IPS-18c (cell line): ENCODE results near the gene CAMK2A.

Source experiments
- H3K4me3 ChIP-seq: 2 replicates; pipeline ENCODE4 v1.7.0; 2013; ENCODE audit warnings: low read depth, mild to moderate bottlenecking, low read length, moderate library complexity; ENCODE audit not compliant: insufficient read depth
- H3K9me3 ChIP-seq: one replicate; pipeline ENCODE4 v1.6.1; 2013; ENCODE audit warnings: mild to moderate bottlenecking, low read length, moderate library complexity; ENCODE audit not compliant: control insufficient read depth, insufficient read depth

The CAMK2A gene

GRCh38 chr5:150318613-150319483 lies 29.3 kb upstream of the CAMK2A start:
- Histone ChIP-seq H3K4me3 (no peak overlapping the region), H3K9me3 (peaks cover 5% of the 10 kb centered on the region)

GRCh38 chr5:150317048-150318003 lies 27.8 kb upstream of the CAMK2A start:
- Histone ChIP-seq H3K4me3 (no peak overlapping the region), H3K9me3 (peaks cover 5% of the 10 kb centered on the region)

- Histone ChIP-seq H3K4me3 (no peak overlapping the region), H3K9me3 (peaks cover 5% of the 10 kb centered on the region)
These were observed 26.7 kb upstream of the CAMK2A start for GRCh38 chr5:150316320-150316719.

- Histone ChIP-seq H3K9me3 (peaks cover 5% of the 10 kb centered on the region), H3K4me3 (no peak overlapping the region)
These were observed 25.7 kb upstream of the CAMK2A start for GRCh38 chr5:150315245-150315644.

- Histone ChIP-seq H3K4me3 (no peak overlapping the region), H3K9me3 (peaks cover 5% of the 10 kb centered on the region)
These were observed 24.5 kb upstream of the CAMK2A start for GRCh38 chr5:150313921-150314716.

- Histone ChIP-seq H3K9me3 (peaks cover 5% of the 10 kb centered on the region), H3K4me3 (no peak overlapping the region)
These were observed 23.9 kb upstream of the CAMK2A start for GRCh38 chr5:150313501-150313900.

- Histone ChIP-seq H3K4me3 (no peak overlapping the region), H3K9me3 (peaks cover 5% of the 10 kb centered on the region)
These were observed 22.9 kb upstream of the CAMK2A start for GRCh38 chr5:150312518-150312917.

- peaks cover 5% of the 10 kb centered on the region for H3K9me3 ChIP-seq
- H3K4me3 ChIP-seq: no peak overlapping the region
These were observed 21.6 kb upstream of the CAMK2A start for GRCh38 chr5:150311015-150311692.

GRCh38 chr5:150310246-150310645 lies 20.7 kb upstream of the CAMK2A start:
- Histone ChIP-seq H3K4me3 (no peak overlapping the region), H3K9me3 (peaks cover 5% of the 10 kb centered on the region)

- Histone ChIP-seq H3K9me3 (peaks cover 4% of the 10 kb centered on the region), H3K4me3 (no peak overlapping the region)
These were observed 20.3 kb upstream of the CAMK2A start for GRCh38 chr5:150309886-150310239.

GRCh38 chr5:150309101-150309885 lies 19.7 kb upstream of the CAMK2A start:
- no peaks in the 10 kb centered on the region for H3K9me3 ChIP-seq
- no peak overlapping the region for H3K4me3 ChIP-seq

GRCh38 chr5:150307617-150308426 lies 18.2 kb upstream of the CAMK2A start:
- Histone ChIP-seq H3K9me3 (no peaks in the 10 kb centered on the region), H3K4me3 (no peak overlapping the region)

- no peak overlapping the region for H3K4me3 ChIP-seq
- no peaks in the 10 kb centered on the region for H3K9me3 ChIP-seq
These were observed 17.2 kb upstream of the CAMK2A start for GRCh38 chr5:150306775-150307174.

- Histone ChIP-seq H3K9me3 (no peaks in the 10 kb centered on the region), H3K4me3 (no peak overlapping the region)
These were observed 16.0 kb upstream of the CAMK2A start for GRCh38 chr5:150305557-150305956.

- Histone ChIP-seq H3K4me3 (no peak overlapping the region), H3K9me3 (no peaks in the 10 kb centered on the region)
These were observed 15.5 kb upstream of the CAMK2A start for GRCh38 chr5:150305095-150305494.
